ENCODE data around the gene OR51A2.

DNA sequence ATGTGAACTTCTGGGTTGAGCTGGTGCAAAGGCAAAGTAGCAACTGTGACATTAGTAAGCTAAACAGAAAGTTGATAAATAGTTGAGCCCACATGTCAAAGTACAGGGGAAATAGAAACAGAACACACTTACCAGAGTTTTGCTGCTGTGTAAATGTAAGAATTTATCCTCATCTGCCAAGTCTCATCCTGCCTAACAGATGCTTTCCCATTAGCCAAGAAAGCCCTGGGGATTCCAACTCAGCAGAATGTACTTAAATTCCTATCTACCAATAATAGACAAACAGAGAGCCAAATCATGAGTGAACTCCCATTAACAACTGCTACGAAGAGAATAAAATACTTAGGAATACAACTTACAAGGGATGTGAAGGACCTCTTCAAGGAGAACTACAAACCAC, 7.3 kb upstream of the OR51A2 start:
- TF ChIP-seq, protein P1, sequence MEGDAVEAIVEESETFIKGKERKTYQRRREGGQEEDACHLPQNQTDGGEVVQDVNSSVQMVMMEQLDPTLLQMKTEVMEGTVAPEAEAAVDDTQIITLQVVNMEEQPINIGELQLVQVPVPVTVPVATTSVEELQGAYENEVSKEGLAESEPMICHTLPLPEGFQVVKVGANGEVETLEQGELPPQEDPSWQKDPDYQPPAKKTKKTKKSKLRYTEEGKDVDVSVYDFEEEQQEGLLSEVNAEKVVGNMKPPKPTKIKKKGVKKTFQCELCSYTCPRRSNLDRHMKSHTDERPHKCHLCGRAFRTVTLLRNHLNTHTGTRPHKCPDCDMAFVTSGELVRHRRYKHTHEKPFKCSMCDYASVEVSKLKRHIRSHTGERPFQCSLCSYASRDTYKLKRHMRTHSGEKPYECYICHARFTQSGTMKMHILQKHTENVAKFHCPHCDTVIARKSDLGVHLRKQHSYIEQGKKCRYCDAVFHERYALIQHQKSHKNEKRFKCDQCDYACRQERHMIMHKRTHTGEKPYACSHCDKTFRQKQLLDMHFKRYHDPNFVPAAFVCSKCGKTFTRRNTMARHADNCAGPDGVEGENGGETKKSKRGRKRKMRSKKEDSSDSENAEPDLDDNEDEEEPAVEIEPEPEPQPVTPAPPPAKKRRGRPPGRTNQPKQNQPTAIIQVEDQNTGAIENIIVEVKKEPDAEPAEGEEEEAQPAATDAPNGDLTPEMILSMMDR (IDR thresholded peaks at IDR 0.05): no peak
- no peak for TF ChIP-seq POLR2A (IDR thresholded peaks at IDR 0.05)

All from vagina (tissue), 2 donors.